PC-3 (cell line): ENCODE results near the gene CATSPER4. TPM values are rescaled to one million over a fixed set of nuclear protein-coding genes. Genes with fewer than 3 reads are reported as not detected.
A peak's percentile ranks its signal among the peaks of the same experiment; 100 is the strongest.

Experiments used
- ATAC-seq: fragments of 200-7000 bp; cut with Tn5 transposase; 2 replicates; pipeline ENCODE4 v1.9.1; 2020; ENCODE audit warnings: mild to moderate bottlenecking, moderate library complexity
- BruUV-seq: library from RNA; stranded (reverse); fragments of 400-500 nt; replicated peaks from 2 replicates; lab custom pipeline; 2021; lab: Mats Ljungman, UMichigan
- CTCF ChIA-PET: fragments of 300-600 bp; sonication (Branson Sonifier 250); formaldehyde crosslinking; loops from one replicate; lab custom pipeline; 2022; ENCODE audit warnings: antibody characterized with exemption; lab: Charles Lee
- POLR2A ChIA-PET: fragments of 300-600 bp; sonication (Branson Sonifier 250); formaldehyde crosslinking; loops from one replicate; lab custom pipeline; 2022; ENCODE audit warnings: antibody characterized with exemption; ENCODE audit not compliant: unreplicated experiment; lab: Charles Lee
- DNase-seq: peaks from one replicate; pipeline ENCODE4 v3.0.0-alpha.2; 2015
- H2AFZ ChIP-seq: fragments of 300-600 bp; sonication (generic); 2 replicates; pipeline ENCODE4 v1.6.0; 2016; ENCODE audit warnings: antibody characterized with exemption, low read length
- H3F3A ChIP-seq: fragments of 300-600 bp; sonication (generic); one replicate; pipeline ENCODE4 v1.6.0; 2017; ENCODE audit warnings: antibody characterized with exemption, low read length, control low read depth, mild to moderate bottlenecking; ENCODE audit not compliant: unreplicated experiment
- H3K27ac ChIP-seq: fragments of 300-600 bp; sonication (generic); 2 replicates; pipeline ENCODE4 v1.5.1; 2016; ENCODE audit warnings: mild to moderate bottlenecking, low read length
- H3K27me3 ChIP-seq: fragments of 300-600 bp; sonication (generic); 2 replicates; pipeline ENCODE4 v1.6.1; 2016; ENCODE audit warnings: low read length, mixed read lengths
- H3K36me3 ChIP-seq: fragments of 300-600 bp; sonication (generic); 2 replicates; pipeline ENCODE4 v1.6.1; 2016; ENCODE audit warnings: low read depth, mixed run types, low read length, mixed read lengths
- H3K4me1 ChIP-seq: fragments of 300-600 bp; sonication (generic); 2 replicates; pipeline ENCODE4 v1.5.1; 2016; ENCODE audit warnings: low read length; ENCODE audit not compliant: insufficient read depth
- H3K4me2 ChIP-seq: fragments of 300-600 bp; sonication (generic); 2 replicates; pipeline ENCODE4 v1.6.0; 2016; ENCODE audit warnings: low read length
- H3K4me3 ChIP-seq: fragments of 300-600 bp; sonication (generic); 2 replicates; pipeline ENCODE4 v1.5.1; 2016; ENCODE audit warnings: mild to moderate bottlenecking, low read length, mixed read lengths
- H3K79me2 ChIP-seq: fragments of 300-600 bp; sonication (generic); 2 replicates; pipeline ENCODE4 v1.6.1; 2017; ENCODE audit warnings: low read length, mixed read lengths
- H3K9ac ChIP-seq: fragments of 300-600 bp; sonication (generic); 2 replicates; pipeline ENCODE4 v1.6.0; 2016; ENCODE audit warnings: mild to moderate bottlenecking, low read length
- H3K9me2 ChIP-seq: fragments of 300-600 bp; sonication (generic); replicated peaks from 2 replicates; pipeline ENCODE4 v1.6.1; 2016; ENCODE audit warnings: mixed run types, low read length, mixed read lengths
- H3K9me3 ChIP-seq: fragments of 300-600 bp; sonication (generic); 2 replicates; pipeline ENCODE4 v1.6.1; 2016; ENCODE audit warnings: low read length, mixed read lengths
- H4K20me1 ChIP-seq: fragments of 300-600 bp; sonication (generic); 2 replicates; pipeline ENCODE4 v1.6.1; 2016; ENCODE audit warnings: low read length, mixed read lengths
- CTCF ChIP-seq: fragments of 300-600 bp; sonication (generic); conservative IDR thresholded peaks from 2 replicates; pipeline ENCODE4 v1.5.1; 2017; ENCODE audit warnings: antibody characterized with exemption, low read depth, mild to moderate bottlenecking, low read length
- EZH2 ChIP-seq: fragments of 300-600 bp; sonication (generic); IDR thresholded peaks from one replicate; pipeline ENCODE4 v1.6.1; 2017; ENCODE audit warnings: antibody characterized with exemption, mild to moderate bottlenecking, low read length; ENCODE audit not compliant: unreplicated experiment
- EZH2phosphoT487 ChIP-seq: fragments of 300-600 bp; sonication (generic); IDR thresholded peaks from 2 replicates; pipeline ENCODE4 v1.6.1; 2018; ENCODE audit warnings: mild to moderate bottlenecking, antibody characterized with exemption, low read length, borderline replicate concordance
- intact Hi-C: fragments of 100-400 bp; cut with micrococcal nuclease; formaldehyde crosslinking; loops from 2 replicates; pipeline ENCODE4 v1.9.0; 2023
- total RNA-seq: library from RNA; depleted of rRNA; stranded (reverse); fragments of >200 nt; gene quantifications from 2 replicates; pipeline ENCODE4 v1.2.3, GENCODE V29; 2014

CATSPER4 gene
- total RNA-seq, 1 experiment from 2014 or later = not detected

GRCh38 chr1:26145041-26145959, 45.1 kb upstream of the CATSPER4 start:
- Histone ChIP-seq H3K4me1 (no peaks in the 10 kb centered on the region), H3K27me3 (no peaks in the 10 kb centered on the region), H3K9me3 (no peaks in the 10 kb centered on the region), H3K4me3 (no peak overlapping the region), H3K4me2 (peak overlapping the region; percentile 62), H3K27ac (no peak overlapping the region), H3K9me2 (no peaks in the 10 kb centered on the region), H3K36me3 (no peaks in the 10 kb centered on the region), H3K9ac (no peak overlapping the region), H3K79me2 (no peaks in the 10 kb centered on the region), H4K20me1 (no peaks in the 10 kb centered on the region), H2AFZ (peak overlapping the region; percentile 67), H3F3A (no peaks in the 10 kb centered on the region)
- no TSS peak for BruUV-seq
- TF ChIP-seq CTCF = peak; percentile 86
- no peak for TF ChIP-seq EZH2
- ATAC-seq (peak; percentile 98), DNase-seq (peak; percentile 90)
- intact Hi-C loops = loop anchor here (1.0 to 2.0 kb wide), 3 partner anchors 18 to 110 kb away; no protein-coding TSS in a partner anchor
- ChIA-PET CTCF (interaction anchor here (0.5 to 1.6 kb wide), 10 partner anchors 19 to 148 kb away, joined by 3 to 27 read pairs (median 6); partner anchors contain the start of genes CEP85, PAFAH2 and ZNF593), POLR2A (interaction anchor here (0.6 kb wide), 1 partner anchor 121 kb away, joined by 3 read pairs; no protein-coding TSS in a partner anchor)

GRCh38 chr1:26145960-26146294, 44.5 kb upstream of the CATSPER4 start:
- Histone ChIP-seq H3K4me1 (no peaks in the 10 kb centered on the region), H3K4me3 (no peak overlapping the region), H2AFZ (no peak overlapping the region), H3K9me2 (no peaks in the 10 kb centered on the region), H3F3A (no peaks in the 10 kb centered on the region), H3K79me2 (no peaks in the 10 kb centered on the region), H3K27me3 (no peaks in the 10 kb centered on the region), H3K36me3 (no peaks in the 10 kb centered on the region), H3K9ac (no peak overlapping the region), H4K20me1 (no peaks in the 10 kb centered on the region), H3K27ac (no peak overlapping the region), H3K4me2 (no peak overlapping the region), H3K9me3 (no peaks in the 10 kb centered on the region)
- ChIA-PET POLR2A (no interaction called here), CTCF (no interaction called here)
- DNase-seq = no peak
- no peak for ATAC-seq
- no TSS peak for BruUV-seq
- intact Hi-C loops = loop anchor here (1.0 to 2.0 kb wide), 3 partner anchors 19 to 111 kb away; no protein-coding TSS in a partner anchor
- TF ChIP-seq CTCF = no peak
- no peak for TF ChIP-seq EZH2
- no peak for TF ChIP-seq EZH2phosphoT487

- ATAC-seq = no peak
- H2AFZ ChIP-seq = no peak overlapping the region
- H3K9me3 ChIP-seq = no peaks in the 10 kb centered on the region
- no peak overlapping the region for H3K4me3 ChIP-seq
- no TSS peak for BruUV-seq
- TF ChIP-seq EZH2phosphoT487 (no peak), EZH2 (no peak)
- H3K79me2 ChIP-seq = no peaks in the 10 kb centered on the region
- ChIA-PET POLR2A (no interaction called here), CTCF (no interaction called here)
- H3K36me3 ChIP-seq = no peaks in the 10 kb centered on the region
- no peaks in the 10 kb centered on the region for H3F3A ChIP-seq
- H3K9me2 ChIP-seq = no peaks in the 10 kb centered on the region
- H3K27me3 ChIP-seq = no peaks in the 10 kb centered on the region
- no peak for DNase-seq
- no peaks in the 10 kb centered on the region for H3K4me1 ChIP-seq
- no peak overlapping the region for H3K9ac ChIP-seq
- intact Hi-C loops = no loop called here
- no peaks in the 10 kb centered on the region for H4K20me1 ChIP-seq
- H3K27ac ChIP-seq = no peak overlapping the region
- H3K4me2 ChIP-seq = no peak overlapping the region
These were observed 41.5 kb upstream of the CATSPER4 start for GRCh38 chr1:26148887-26149286.
